Left kidney (tissue), 8 donors: ENCODE data around the gene CCDC179. TPM values are rescaled to one million over a fixed set of nuclear protein-coding genes. Genes with fewer than 3 reads are reported as not detected.

ENCODE experiments used
- DNase-seq: peaks from one replicate; pipeline ENCODE4 v3.0.0-alpha.2; 2013
- long read RNA-seq, 8 donors: transcript quantifications; one replicate each; lab custom pipeline, GENCODE V29; 2026
- polyA plus RNA-seq: library from polyadenylated mRNA; unstranded; fragments of 120-200 nt; gene quantifications from one replicate; pipeline ENCODE4 v1.2.1, GENCODE V29; 2013; ENCODE audit not compliant: insufficient read length

The CCDC179 gene
- not detected for polyA plus RNA-seq
- long read RNA-seq, donor 1, result 0 reads
- long read RNA-seq, donor 2, result 0 reads
- long read RNA-seq, donor 3, result 0 reads
- long read RNA-seq, donor 4, result 0 reads
- long read RNA-seq, donor 5, result 0 reads
- long read RNA-seq, donor 6, result 0 reads
- long read RNA-seq, donor 7, result 0 reads
- long read RNA-seq, donor 8, result 0 reads

- DNase-seq, result no peak
These were observed at the start of gene CCDC179 for GRCh38 chr11:22860241-22860640. Gene CCDC179 (minus strand): TSS chr11:22860474. CDS start chr11:22860421, 53 bp downstream.

- no peak for DNase-seq
These were observed 43.5 kb upstream of the CCDC179 start for GRCh38 chr11:22903782-22904181.

GRCh38 chr11:22901603-22902002 is 41.3 kb upstream of the CCDC179 start:
- no peak for DNase-seq

- DNase-seq, result no peak
These were observed 40.7 kb upstream of the CCDC179 start for GRCh38 chr11:22900764-22901486.

DNA sequence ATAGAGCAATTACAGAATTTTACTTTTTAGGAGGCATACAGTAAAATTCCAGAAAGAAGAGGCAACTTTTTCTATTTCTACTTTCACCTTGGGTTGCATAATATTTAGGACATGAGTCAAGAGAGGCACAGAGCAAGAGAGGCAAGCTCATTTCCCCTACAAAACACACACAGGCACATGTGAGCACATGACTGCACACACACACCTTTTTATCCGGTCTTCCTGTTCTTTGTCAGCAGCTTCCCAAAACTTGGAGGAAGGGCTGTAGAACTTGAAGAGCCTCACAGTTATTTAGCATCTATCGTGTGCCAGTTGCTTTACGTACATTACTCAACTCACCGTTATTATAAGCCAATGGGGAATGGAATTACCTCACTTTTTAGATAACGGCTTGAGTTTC is 37.8 kb upstream of the CCDC179 start:
- no peak for DNase-seq

- no peak for DNase-seq
These were observed 30.0 kb upstream of the CCDC179 start for GRCh38 chr11:22890227-22890626.

GRCh38 chr11:22884217-22884616 is 23.9 kb upstream of the CCDC179 start:
- DNase-seq, result no peak

DNA sequence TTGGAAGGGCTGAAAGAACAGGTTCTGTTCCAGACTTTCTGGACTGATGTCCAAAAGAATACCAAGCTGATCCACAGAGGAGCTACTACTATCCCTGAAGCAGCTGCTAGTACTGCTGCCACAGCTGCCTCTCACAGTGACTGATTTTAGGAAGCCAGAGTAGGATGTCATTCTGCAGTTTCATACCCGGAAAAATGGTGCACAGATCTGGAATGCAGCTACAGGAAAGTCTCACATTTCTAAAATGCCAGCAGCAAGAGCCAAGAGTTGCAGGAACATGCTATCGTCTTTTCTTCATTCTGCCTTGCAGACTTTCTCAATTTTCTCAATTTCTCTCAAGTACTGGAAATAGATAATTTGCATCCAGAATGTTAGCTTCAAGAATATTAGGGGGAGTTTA is 19.4 kb upstream of the CCDC179 start:
- peak; percentile 1 for DNase-seq

DNA sequence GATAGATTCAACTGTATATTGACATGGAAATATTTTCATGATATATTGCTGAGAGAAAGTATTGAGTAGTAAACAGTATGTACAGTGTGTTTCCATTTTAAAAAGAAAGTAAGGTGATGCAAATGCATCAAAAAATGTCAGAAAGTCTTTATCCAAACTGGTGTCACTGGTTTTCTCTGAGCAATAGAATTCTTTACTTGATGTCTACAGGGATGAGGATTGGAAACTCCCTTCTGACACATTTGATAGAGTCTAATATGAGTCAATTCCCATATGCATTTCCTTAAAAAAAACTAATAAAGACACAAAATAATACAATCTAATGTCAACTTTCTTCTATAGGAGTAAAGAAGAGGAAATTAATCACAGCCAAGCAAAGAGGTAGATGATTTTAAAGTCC is 18.3 kb upstream of the CCDC179 start:
- no peak for DNase-seq

DNA sequence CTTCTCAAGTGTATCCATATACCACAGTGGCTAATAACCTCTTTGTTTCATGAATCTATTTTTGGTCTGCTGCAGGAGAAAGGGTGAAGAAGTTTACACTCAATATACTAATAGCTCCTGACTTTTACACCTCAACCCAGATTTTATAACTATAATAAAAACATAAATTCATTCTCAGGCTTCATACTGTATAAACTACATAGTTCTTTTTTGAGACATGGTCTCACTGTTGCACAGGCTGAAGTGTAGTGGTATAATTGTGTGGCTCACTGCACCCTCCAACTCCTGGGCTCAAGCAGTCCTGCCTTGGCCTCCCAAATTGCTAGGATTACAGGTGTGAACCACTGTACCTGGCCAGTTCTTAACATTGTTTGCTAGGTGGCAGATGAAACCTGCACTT is 17.8 kb upstream of the CCDC179 start:
- DNase-seq, result no peak

- DNase-seq, result peak; percentile 83
These were observed 15.7 kb upstream of the CCDC179 start for GRCh38 chr11:22875869-22876473.

DNA sequence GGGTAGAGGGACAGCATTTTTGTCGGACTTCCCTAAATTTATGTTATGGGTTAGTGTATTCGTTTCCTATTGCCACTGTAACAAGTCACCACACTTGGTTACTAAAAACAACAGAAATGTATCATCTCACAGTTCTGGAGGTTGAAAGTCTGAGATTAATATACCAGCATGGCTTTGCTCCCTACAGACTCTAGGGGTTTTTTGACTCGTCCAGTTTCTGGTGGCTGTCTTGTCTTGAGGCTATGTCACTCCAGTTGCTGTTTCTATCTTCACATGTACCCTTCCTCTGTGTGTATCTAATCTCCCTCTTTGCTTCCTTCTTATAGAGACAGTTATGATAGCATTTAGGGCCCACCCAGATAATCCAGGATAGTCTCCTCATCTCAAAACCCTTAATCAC is 9.1 kb upstream of the CCDC179 start:
- DNase-seq, result no peak

GRCh38 chr11:22859756-22860155 is 518 bp downstream of the CCDC179 start:
- DNase-seq, result no peak

- no peak for DNase-seq
These were observed 8.8 kb downstream of the CCDC179 start for GRCh38 chr11:22851477-22851876.

DNA sequence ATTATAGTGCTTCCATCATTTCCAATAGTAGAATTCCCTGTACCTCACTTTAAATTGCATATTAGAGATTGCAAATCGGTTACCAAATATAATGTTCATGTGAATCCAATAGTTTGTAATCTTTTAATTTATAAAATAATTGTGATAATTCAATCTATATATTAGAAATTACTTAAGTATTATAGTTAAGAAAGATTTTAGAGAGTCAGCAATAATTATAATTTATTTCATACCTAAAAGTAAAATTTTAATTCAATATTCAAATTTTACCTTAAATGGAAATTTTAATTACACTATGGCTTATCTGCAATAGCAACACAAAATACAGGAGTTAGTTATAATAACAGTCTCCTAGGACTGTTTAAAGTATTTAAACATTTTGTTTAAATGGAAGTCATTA is 13.5 kb downstream of the CCDC179 start:
- no peak for DNase-seq

DNA sequence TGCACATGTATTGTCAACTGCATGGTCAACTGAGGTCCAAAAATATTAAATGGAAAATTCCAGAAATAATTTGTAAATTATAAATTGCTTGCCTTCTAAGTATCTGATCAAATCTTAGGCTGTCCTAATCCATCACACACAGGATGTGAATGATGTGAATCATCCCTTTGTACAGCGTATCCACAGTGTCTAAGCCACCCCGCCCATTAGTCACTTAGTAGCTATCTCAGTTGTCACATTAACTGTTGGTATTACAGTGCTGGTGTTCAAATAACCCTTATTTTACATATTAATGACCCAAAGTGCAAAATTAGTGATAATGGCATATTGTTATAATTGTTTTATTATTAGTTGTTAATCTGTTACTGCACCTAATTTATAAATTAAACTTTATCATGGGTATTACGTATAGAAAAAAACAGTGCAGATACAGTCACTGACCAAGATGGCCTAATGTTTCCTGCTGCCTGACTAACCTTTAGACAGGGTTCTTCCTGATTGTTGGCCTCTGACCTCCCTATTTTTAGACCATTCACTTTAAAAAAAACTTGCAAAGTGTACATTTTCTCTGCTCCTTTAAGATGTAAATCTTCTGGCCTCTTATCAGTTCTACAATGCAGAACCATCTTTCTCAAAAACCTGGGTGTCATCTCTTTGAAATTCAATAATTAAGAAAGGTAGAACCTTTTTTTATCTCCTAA is 27.8 kb downstream of the CCDC179 start:
- no peak for DNase-seq

DNA sequence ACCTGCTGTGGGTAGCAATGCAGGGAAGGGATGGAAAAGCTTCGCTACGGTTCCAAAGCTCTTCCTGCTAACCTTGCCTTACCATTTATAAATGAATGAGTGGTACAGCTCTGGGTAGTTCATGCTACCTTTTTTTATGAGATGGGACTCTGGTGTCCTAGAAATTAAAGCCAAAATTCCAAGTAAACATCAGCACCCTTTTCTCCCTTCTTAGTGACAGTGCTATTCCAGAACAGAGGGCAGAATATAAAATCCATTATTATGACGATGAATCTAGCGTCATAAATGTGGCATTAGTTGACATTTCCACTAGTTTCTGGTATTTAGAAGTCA is 30.2 kb downstream of the CCDC179 start:
- DNase-seq, result no peak

DNA sequence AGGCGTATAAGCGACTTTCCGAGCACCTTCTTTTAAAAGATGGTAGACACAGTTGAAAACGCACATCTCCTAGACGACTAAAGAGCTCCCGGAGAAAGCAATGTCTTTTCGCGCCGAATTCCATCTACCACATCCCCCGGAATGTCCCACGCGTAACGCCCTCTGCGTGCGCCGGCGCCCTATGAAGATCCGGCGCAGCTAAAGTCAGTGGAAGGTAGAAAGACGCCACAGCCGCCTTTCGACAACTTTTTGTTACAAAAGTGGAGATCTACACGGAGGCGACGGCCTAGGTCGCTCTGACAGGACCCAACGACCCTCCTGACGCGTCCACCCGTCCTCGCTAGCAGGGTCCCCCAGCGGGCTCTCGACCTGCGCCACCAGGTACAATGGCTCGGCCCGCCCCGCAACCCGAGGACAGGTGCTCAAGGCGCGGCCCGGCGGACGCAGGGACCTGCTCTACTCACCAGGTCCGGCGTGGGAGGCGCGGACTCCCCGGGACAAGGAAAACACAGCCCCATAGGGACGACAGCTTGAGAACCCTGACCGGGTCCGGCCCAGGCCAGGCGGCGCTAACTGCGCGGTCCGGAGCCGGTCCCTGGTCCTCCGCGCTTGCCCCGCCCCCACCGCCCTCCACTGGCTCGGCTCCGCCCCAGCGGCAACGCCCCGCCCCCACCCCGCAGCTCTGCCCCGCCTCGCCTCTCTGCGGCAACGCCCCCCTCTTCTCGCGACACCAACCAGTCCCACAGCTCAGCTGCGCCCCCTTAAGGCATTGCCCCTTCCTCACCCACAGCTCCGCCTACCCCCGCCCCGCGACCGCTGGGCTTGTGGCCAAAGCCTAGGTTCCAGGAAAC is 30.8 kb downstream of the CCDC179 start, which contains the start of gene SVIP:
TSS of gene SVIP (minus strand) at position 571 of the 851 bp plus-strand sequence. CDS start at position 518, 53 bp downstream.
- peak; percentile 93 for DNase-seq

GRCh38 chr11:22828373-22828772 is 31.9 kb downstream of the CCDC179 start:
- DNase-seq, result no peak

- DNase-seq, result no peak
These were observed 38.1 kb downstream of the CCDC179 start for GRCh38 chr11:22822203-22822602.

DNA sequence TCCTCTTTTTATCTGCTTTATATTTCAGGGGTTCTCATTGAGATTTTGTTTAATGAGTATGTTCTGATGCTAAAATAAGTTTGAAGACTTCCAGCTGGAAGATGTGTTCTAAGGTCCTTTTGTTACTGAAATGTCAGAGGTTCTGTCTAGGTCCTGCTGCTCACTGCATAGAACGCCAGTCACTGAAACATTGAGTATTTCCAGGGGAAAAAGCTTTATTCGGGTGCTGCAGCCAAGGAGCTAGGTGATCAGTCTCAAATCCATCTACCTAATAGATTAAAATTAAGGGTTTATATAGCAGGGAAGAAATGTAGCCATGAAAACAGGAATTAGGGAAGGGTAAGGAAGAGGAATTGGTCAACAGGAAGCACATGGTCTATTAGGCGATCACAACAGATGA is 50.4 kb downstream of the CCDC179 start:
- DNase-seq, result no peak

- no peak for DNase-seq
These were observed 51.6 kb downstream of the CCDC179 start for GRCh38 chr11:22808571-22809197.
